T-cell (primary cell): ENCODE data around the gene MCF2L. TPM values are rescaled to one million over a fixed set of nuclear protein-coding genes. Genes with fewer than 3 reads are reported as not detected.
"Not testable (repeated sequence)": the region's sequence is repeated elsewhere in the genome, so short reads cannot be mapped to it uniquely, and the experiment has no call there.

ENCODE experiments used
- ATAC-seq, 4 experiments: fragments of 200-7000 bp in 3 of 4; fragments of 150-1000 bp in 1 of 4; cut with Tn5 transposase; replicated peaks in 1 of 4; 1 replicate in 3 of 4; 2 replicates in 1 of 4; pipeline ENCODE4 v1.10.0; 2021; ENCODE audit warnings: moderate library complexity in 3 of 4, mild to moderate bottlenecking in 2 of 4, moderate number of reproducible peaks in 1 of 4
- CTCF ChIA-PET, 2 donors: fragments of 300-600 bp; sonication (Branson Sonifier 250); formaldehyde crosslinking; loops; one replicate each; lab custom pipeline; 2022; ENCODE audit warnings: antibody characterized with exemption in 2 of 2; lab: Charles Lee
- POLR2A ChIA-PET, 2 donors: fragments of 300-600 bp; sonication (Branson Sonifier 250); formaldehyde crosslinking; loops; one replicate each; lab custom pipeline; 2022; ENCODE audit warnings: antibody characterized with exemption in 2 of 2; lab: Charles Lee
- DNase-seq, 35 experiments: peaks; one replicate each; pipeline versions ENCODE4 v3.0.0 to v3.0.0-alpha.2; 2013 to 2023
- H3K27ac ChIP-seq: one replicate; pipeline ENCODE4 v1.5.1; 2013; ENCODE audit warnings: low read length
- H3K27me3 ChIP-seq, 2 experiments: replicated peaks in 1 of 2; 1 replicate in 1 of 2; 2 replicates in 1 of 2; pipeline versions ENCODE4 v1.6.1 to v1.7.0; 2013; ENCODE audit warnings: low read length in 1 of 2, mixed read lengths in 1 of 2; ENCODE audit not compliant: control insufficient read depth in 2 of 2, insufficient read depth in 2 of 2; ENCODE audit errors: extremely low read depth in 1 of 2
- H3K36me3 ChIP-seq, 2 donors: 1 replicate in 1 of 2; 2 replicates in 1 of 2; pipeline versions ENCODE4 v1.6.1 to v1.7.0; 2013; ENCODE audit warnings: low read length in 1 of 2; ENCODE audit not compliant: control insufficient read depth in 2 of 2, insufficient read depth in 1 of 2; ENCODE audit errors: extremely low read depth in 1 of 2
- H3K4me1 ChIP-seq, 2 experiments: 1 replicate in 1 of 2; 2 replicates in 1 of 2; pipeline versions ENCODE4 v1.6.1 to v1.7.0; 2013; ENCODE audit warnings: low read length in 2 of 2, mixed read lengths in 1 of 2; ENCODE audit not compliant: insufficient read depth in 2 of 2, control insufficient read depth in 1 of 2; ENCODE audit errors: extremely low read depth in 1 of 2
- H3K4me3 ChIP-seq, 2 donors: 1 replicate in 1 of 2; 2 replicates in 1 of 2; pipeline versions ENCODE4 v1.5.1 to v1.7.0; 2013; ENCODE audit warnings: mild to moderate bottlenecking in 2 of 2, low read length in 1 of 2, moderate library complexity in 1 of 2; ENCODE audit not compliant: control insufficient read depth in 1 of 2; ENCODE audit errors: extremely low read depth in 1 of 2
- H3K9me3 ChIP-seq: 2 replicates; pipeline ENCODE4 v1.7.0; 2013
- H3K27ac Mint-ChIP-seq, 2 donors: one replicate each; pipeline ENCODE4 v1.8.0; 2020 to 2021; ENCODE audit warnings: mild to moderate bottlenecking in 2 of 2, mixed read lengths in 2 of 2
- H3K27me3 Mint-ChIP-seq, 2 donors: one replicate each; pipeline ENCODE4 v1.8.0; 2021 to 2022; ENCODE audit warnings: mixed read lengths in 2 of 2
- H3K36me3 Mint-ChIP-seq: one replicate; pipeline ENCODE4 v1.8.0; 2021; ENCODE audit warnings: mixed read lengths
- H3K4me1 Mint-ChIP-seq, 3 donors: one replicate each; pipeline ENCODE4 v1.8.0; 2020 to 2022; ENCODE audit warnings: mixed read lengths in 3 of 3, mild to moderate bottlenecking in 1 of 3
- H3K4me3 Mint-ChIP-seq, 3 donors: one replicate each; pipeline ENCODE4 v1.8.0; 2020 to 2022; ENCODE audit warnings: mild to moderate bottlenecking in 3 of 3, mixed read lengths in 3 of 3, moderate library complexity in 3 of 3
- H3K9me3 Mint-ChIP-seq, 3 donors: one replicate each; pipeline ENCODE4 v1.8.0; 2020 to 2022; ENCODE audit warnings: mixed read lengths in 3 of 3
- WGBS: methylation state at CpG from one replicate; pipeline ENCODE4 v1.1.5; 2013; ENCODE audit warnings: missing lambda C conversion rate; ENCODE audit not compliant: insufficient coverage; 5-methylcytosine and 5-hydroxymethylcytosine counted together
- total RNA-seq, 35 experiments: library from RNA in 6 of 35; stranded (reverse) in 6 of 35; fragments of 120-200 nt in 1 of 35; gene quantifications; one replicate each; pipeline versions ENCODE4 v1.2.1 to v1.2.4 and lab custom pipeline; 2013 to 2026

The MCF2L gene
- total RNA-seq, 5 donors from 2014 or later (not counting 1 experiment from before 2014, with no cell fraction given), result 18.2 to 30.0 (median 24.7) TPM

GRCh38 chr13:113098162-113098732 lies 129.2 kb downstream of the MCF2L start:
- 93% methylated on average over 19 of the region's 30 CpGs for WGBS
- Histone ChIP-seq H3K27ac (no peak overlapping the region), H3K9me3 (no peaks in the 10 kb centered on the region), H3K4me1 (no peaks in the 10 kb centered on the region), H3K27me3 (no peaks in the 10 kb centered on the region), H3K36me3 (no peaks in the 10 kb centered on the region), H3K4me3 (no peak overlapping the region)
- DNase-seq (no peak), ATAC-seq (no peak)
- H3K27me3 Mint-ChIP-seq, result no peaks in the 10 kb centered on the region
- CTCF ChIA-PET, result interaction anchor here in 1 of 2 donors (0.6 kb wide), 1 partner anchor 21 kb away, joined by 3 read pairs; no protein-coding TSS in a partner anchor
- H3K4me1 Mint-ChIP-seq, result no peaks in the 10 kb centered on the region
- H3K36me3 Mint-ChIP-seq, result peaks cover 3% of the 10 kb centered on the region
- H3K27ac Mint-ChIP-seq, result no peak overlapping the region
- no peak overlapping the region for H3K4me3 Mint-ChIP-seq
- no peaks in the 10 kb centered on the region for H3K9me3 Mint-ChIP-seq
- POLR2A ChIA-PET, result no interaction called here

GRCh38 chr13:113099142-113099541 lies 130.1 kb downstream of the MCF2L start:
- ATAC-seq, result no peak
- H3K27ac Mint-ChIP-seq, result no peak overlapping the region
- CTCF ChIA-PET, result interaction anchor here in 1 of 2 donors (0.6 kb wide), 1 partner anchor 22 kb away, joined by 3 read pairs; no protein-coding TSS in a partner anchor
- no peak overlapping the region for H3K4me3 Mint-ChIP-seq
- H3K4me1 Mint-ChIP-seq, result no peaks in the 10 kb centered on the region
- Histone ChIP-seq H3K36me3 (no peaks in the 10 kb centered on the region), H3K27ac (no peak overlapping the region), H3K4me1 (no peaks in the 10 kb centered on the region), H3K27me3 (peaks cover 0 to 6% of the 10 kb centered on the region in 2 experiments), H3K9me3 (no peaks in the 10 kb centered on the region), H3K4me3 (no peak overlapping the region)
- 85% methylated on average over 8 of the region's 11 CpGs for WGBS
- no peaks in the 10 kb centered on the region for H3K27me3 Mint-ChIP-seq
- DNase-seq, result no peak
- POLR2A ChIA-PET, result no interaction called here
- no peaks in the 10 kb centered on the region for H3K9me3 Mint-ChIP-seq
- H3K36me3 Mint-ChIP-seq, result peaks cover 3% of the 10 kb centered on the region

GRCh38 chr13:113102302-113102701 lies 133.3 kb downstream of the MCF2L start:
- peaks cover 0 to 22% of the 10 kb centered on the region in 2 experiments for H3K27me3 ChIP-seq
- H3K27ac Mint-ChIP-seq, ATAC-seq, DNase-seq, H3K9me3 Mint-ChIP-seq, H3K27me3 Mint-ChIP-seq, H3K36me3 ChIP-seq, CTCF ChIA-PET, H3K27ac ChIP-seq, H3K36me3 Mint-ChIP-seq, H3K9me3 ChIP-seq, H3K4me1 Mint-ChIP-seq, H3K4me3 ChIP-seq, H3K4me3 Mint-ChIP-seq, H3K4me1 ChIP-seq, POLR2A ChIA-PET: not testable (repeated sequence)
- WGBS, result 73% methylated on average over 7 of the region's 10 CpGs

GRCh38 chr13:113102727-113103126 lies 133.7 kb downstream of the MCF2L start:
- Histone ChIP-seq H3K27ac (no peak overlapping the region), H3K9me3 (no peaks in the 10 kb centered on the region), H3K4me3 (no peak overlapping the region), H3K27me3 (peaks cover 0 to 22% of the 10 kb centered on the region in 2 experiments), H3K36me3 (no peaks in the 10 kb centered on the region), H3K4me1 (no peaks in the 10 kb centered on the region)
- H3K27me3 Mint-ChIP-seq, result peaks cover 0 to 2% of the 10 kb centered on the region in 2 donors
- DNase-seq (no peak), ATAC-seq (no peak)
- H3K4me3 Mint-ChIP-seq, result no peak overlapping the region
- peaks cover 3% of the 10 kb centered on the region for H3K36me3 Mint-ChIP-seq
- no peaks in the 10 kb centered on the region for H3K9me3 Mint-ChIP-seq
- no peaks in the 10 kb centered on the region for H3K4me1 Mint-ChIP-seq
- WGBS, result 96% methylated on average over 8 of the region's 12 CpGs
- no peak overlapping the region for H3K27ac Mint-ChIP-seq
- CTCF ChIA-PET, result no interaction called here
- POLR2A ChIA-PET, result no interaction called here

- DNase-seq, result no peak
- Histone ChIP-seq H3K27ac (no peak overlapping the region), H3K4me3 (no peak overlapping the region), H3K9me3 (no peaks in the 10 kb centered on the region), H3K4me1 (no peaks in the 10 kb centered on the region), H3K36me3 (no peaks in the 10 kb centered on the region), H3K27me3 (peaks cover 0 to 22% of the 10 kb centered on the region in 2 experiments)
- ATAC-seq, result no peak
- ChIA-PET POLR2A (no interaction called here), CTCF (no interaction called here)
- Mint-ChIP-seq H3K36me3 (no peaks in the 10 kb centered on the region), H3K4me3 (no peak overlapping the region), H3K27me3 (peaks cover 0 to 2% of the 10 kb centered on the region in 2 donors), H3K27ac (no peak overlapping the region), H3K4me1 (no peaks in the 10 kb centered on the region), H3K9me3 (no peaks in the 10 kb centered on the region)
- WGBS, result 80% methylated on average over 9 of the region's 9 CpGs
Observed at GRCh38 chr13:113103646-113104045, 134.6 kb downstream of the MCF2L start.

GRCh38 chr13:113105032-113105920 lies 136.3 kb downstream of the MCF2L start, which contains the start of gene F7:
F7 (plus strand) TSS chr13:113105791; CDS start chr13:113105842, 51 bp downstream.
- no peak within 1 kb of the TSS for H3K4me3 Mint-ChIP-seq
- no peak within 1 kb of the TSS for H3K4me3 ChIP-seq
- H3K9me3 Mint-ChIP-seq, result no peaks in the 10 kb centered on the region
- CTCF ChIA-PET, result no interaction called here
- DNase-seq (no peak), ATAC-seq (no peak)
- H3K36me3 ChIP-seq, result no peaks in the 10 kb centered on the region
- H3K27me3 Mint-ChIP-seq, result peaks cover 0 to 2% of the 10 kb centered on the region in 2 donors
- peaks cover 0 to 9% of the 10 kb centered on the region in 2 experiments for H3K4me1 ChIP-seq
- no peaks in the 10 kb centered on the region for H3K36me3 Mint-ChIP-seq
- H3K27me3 ChIP-seq, result peaks cover 0 to 35% of the 10 kb centered on the region in 2 experiments
- peaks cover 0 to 3% (median 3%) of the 10 kb centered on the region in 3 donors for H3K4me1 Mint-ChIP-seq
- POLR2A ChIA-PET, result no interaction called here
- H3K9me3 ChIP-seq, result no peaks in the 10 kb centered on the region
- H3K27ac Mint-ChIP-seq, result no peak within 1 kb of the TSS
- H3K27ac ChIP-seq, result no peak within 1 kb of the TSS
- 83% methylated on average over 10 of the region's 17 CpGs for WGBS
